GM19328 (cell line): ENCODE measurements around the gene CACNA1S.

Experiments
- ATAC-seq: cut with Tn5 transposase; IDR thresholded peaks from one replicate; pipeline ENCODE4 v1.9.1; 2021; ENCODE audit warnings: mild to moderate bottlenecking, moderate library complexity; ENCODE audit not compliant: unreplicated experiment

The CACNA1S gene

DNA sequence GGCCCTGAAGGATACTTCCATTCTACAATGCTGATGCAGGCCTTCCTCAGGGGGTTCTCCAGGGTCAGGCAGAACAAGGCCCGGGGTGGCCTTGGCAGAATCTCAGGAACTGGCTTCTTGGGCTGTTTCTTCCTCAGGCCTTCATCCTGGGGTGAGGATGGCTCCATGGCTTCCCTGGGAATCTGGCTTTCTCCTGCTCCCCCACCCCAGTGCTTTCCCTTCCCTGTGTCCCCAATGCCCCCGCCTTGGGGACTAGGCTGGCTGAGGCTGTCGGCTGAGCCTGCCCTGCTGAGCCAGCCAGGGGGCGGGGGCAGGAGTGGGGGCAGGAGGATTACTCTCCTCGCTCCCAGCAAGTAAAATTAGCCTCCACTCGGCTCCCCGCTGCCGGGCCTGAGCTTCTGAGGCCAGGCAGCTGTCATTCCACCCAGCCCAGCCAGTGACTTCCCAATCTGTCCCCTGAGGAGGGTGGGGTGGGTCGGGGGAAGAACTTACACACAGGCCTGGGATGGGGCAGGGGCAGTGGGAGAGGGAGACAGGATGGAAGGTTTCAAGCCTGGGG, at the start of gene CACNA1S:
TSS of gene CACNA1S (minus strand) at position 254 of the 559 bp plus-strand sequence. CDS start at position 167, 87 bp downstream.
- ATAC-seq, result no peak

DNA sequence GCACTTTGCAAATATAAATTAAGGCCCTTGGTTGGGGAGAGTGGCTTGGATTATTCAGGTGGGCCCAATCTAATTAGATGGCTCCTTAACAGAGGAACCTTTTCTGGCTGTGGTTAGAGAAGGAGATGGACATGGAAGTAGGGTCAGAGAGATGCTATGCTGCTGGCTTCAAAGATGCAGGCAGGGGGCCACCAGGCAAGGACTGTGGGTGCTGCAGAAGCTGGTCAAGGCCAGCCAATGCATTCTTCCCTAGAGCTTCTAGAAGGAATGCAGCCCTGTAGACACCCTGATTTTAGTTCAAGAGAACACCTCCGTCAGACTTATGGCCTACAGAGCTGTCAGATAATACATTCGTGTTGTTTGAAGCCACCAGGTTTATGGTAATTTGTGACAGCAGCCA, 45.7 kb upstream of the CACNA1S start:
- ATAC-seq, result no peak

DNA sequence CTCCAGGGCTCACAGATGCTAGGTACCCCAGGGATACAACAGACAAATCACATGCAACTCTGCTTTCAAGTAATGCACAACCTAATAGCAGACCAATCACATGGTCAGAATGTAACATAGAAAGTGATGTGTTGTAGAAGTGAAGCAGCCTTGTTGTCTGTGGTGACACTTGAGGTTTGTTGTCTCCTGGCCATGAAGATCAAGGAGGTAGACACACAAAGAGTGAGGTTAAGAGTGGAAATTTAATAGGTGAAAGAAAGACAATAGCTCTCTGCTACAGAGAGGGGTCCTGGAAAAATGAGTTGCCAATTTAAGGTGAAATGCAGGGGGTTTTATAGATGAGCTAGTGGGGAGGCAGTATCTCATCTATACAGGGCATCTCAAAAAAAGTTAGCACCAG, 44.6 kb upstream of the CACNA1S start:
- no peak for ATAC-seq

DNA sequence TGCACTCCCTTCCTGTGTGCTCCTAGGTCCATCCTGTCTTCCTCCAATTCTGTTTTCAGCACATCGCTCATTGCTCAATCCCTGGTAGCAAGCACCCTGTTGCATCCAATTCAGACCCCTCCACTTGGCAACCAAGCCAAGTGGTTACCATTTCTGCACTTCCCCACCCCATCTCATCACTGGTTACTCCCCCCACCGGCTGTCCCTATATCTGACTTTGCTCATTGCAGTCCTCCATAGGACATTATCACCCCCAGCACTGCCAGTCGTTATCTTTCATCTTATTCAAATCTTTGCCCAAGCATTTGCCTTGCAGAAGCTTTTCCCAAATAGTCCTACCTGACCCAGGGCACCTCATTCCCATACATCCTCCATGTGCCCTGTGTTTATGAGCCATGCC, 44.1 kb upstream of the CACNA1S start:
- ATAC-seq, result no peak

DNA sequence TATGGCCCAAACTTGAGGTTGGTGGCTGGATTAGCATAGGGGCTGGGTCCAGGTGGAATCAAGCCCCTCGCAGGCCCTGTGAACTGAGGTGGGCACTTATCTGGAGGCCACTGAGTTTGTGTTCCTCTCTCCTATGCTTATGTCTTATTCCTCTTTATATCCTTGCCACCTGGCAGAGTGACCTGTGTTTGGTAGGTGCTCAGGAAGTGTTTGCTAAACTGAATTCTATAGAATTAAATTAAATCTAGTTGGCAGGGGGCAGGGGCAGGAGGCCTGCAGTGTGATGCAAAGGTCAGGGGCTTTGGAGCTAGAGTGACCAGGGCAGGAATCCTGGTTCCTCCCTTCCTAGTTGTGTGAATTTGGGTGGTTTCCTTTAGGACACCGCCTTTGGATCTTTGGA, 43.1 kb upstream of the CACNA1S start:
- ATAC-seq, result no peak

DNA sequence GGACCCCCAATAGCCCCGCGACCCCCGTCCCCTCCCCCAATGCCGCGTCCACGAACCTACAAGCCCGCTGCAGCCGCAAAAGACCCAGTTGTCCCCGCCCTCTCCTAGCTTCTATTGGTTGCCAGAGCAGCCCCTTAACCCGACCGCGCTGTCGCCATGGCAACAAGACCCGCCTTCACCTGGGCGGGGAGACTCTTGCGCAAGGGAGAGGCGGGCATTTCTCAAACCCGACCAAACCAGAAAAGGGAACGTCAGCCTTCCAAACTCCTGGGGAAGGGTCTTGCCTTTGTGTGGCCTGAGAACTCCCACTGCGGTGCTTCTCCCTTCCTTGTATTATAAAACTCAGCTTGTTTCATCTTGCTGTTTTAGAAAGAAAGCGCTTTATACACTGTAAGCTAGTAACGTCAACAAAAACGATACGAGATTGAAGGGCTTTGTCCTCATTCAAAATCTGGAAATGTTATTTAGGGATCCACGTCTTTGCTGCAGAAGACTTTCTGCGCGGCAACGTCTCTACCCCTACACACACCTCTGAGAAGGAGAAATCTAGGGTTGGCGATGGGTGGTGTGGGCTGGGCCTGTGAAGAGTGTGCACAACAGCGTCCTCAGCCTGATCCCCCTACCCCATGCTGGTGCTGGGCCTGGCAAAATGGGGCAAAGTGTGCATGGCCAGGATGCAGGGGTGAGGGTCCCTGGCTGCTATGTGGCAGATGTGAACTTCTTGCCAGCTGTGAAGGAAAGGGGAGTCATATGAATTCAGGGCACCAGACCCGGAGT, 42.4 kb upstream of the CACNA1S start, which contains the start of gene TMEM9:
TSS of gene TMEM9 (minus strand) at position 86 of the 777 bp plus-strand sequence. CDS start 551 bp downstream, outside the sequence.
- peak; percentile 98 for ATAC-seq

DNA sequence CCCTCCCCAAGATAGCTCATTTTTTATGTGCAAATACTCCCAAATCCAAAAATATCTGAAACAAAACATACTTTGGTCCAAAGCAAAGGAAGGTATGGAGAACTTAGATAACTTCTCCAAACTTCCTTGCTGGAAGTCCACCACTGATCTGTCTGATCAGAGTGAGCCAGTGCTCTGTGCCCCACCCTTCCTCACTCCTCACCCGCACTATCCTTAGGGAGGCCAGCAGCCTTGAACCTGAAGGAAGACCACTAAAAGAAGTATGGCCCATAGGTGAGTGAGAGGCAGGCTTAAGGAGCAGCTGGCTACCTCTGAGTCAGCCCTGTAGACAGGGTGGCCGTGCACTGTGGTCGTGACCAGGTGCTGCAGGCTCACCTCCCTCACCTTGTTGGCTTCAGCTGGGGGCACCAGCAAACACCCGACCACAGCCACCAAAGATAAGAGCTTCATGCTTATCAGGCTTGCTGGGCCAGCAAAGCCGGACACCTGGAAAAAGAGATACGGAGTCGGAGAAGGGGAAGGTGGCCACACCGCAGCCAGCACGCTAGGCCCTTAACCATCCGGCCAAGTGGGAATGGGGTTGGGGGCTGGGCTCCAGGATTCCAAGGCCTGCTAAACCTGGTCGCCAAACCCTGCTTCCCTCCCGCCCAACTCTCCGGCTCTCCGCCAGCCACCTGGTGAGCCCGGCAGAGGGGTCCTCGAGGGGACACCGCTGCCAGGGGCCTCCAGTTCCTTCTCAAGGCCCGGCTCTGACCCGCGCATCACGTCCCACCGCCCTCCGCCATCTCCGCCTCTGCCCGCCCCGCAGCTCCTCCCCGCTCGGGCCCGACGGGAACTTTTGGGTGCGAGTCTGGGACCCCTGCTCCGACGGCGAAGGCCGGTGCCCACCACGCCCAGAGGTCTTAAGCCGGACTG, 41.5 kb upstream of the CACNA1S start:
- ATAC-seq, result peak; percentile 73

DNA sequence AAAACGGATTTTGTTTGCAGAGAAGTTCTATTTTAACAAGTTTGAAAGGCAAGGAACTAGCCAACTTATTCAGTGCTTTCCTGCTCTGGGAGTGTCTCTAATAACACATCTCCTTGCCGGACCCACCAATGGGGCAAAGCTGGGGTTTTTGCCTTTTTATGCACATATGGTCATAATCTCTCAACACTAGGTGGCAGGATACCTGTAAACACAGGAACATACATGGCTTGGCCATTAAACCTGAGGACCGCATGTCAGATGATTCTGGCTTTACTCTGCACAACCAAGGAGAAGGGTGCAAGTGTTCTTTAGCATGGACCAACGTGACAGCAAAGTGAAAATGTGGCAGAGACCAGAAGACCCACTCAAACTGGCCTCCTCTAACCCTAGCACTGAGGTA, 37.2 kb upstream of the CACNA1S start:
- ATAC-seq, result no peak

DNA sequence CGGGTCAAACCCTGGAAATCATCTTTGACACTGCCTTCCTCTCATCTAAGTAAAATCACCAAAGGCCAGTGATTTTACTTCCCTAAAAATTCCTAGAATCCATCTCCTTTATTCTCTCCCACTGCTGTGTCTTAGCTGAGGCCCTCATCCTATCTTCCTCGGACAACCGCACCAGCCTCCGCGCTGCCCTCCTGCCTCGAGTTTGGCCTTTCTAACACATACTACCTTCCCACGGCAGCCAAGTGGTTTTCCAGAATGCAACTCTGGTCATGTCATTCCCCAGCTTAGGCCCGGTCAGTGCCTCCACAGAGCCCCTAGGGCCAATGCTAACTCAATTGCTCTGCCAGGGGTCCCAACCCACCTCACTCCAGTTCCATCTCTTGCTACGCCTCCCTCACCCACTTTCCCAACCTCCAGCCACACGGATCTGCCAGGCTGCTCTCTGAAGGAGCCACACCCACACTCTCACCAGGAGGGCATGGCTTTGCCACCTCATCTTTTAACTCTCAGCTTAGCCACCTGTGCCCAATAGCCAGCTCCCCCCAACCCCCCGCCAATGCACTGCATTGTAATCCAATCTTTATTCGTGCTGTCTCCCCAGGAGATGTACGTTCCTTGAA, 35.3 kb upstream of the CACNA1S start:
- ATAC-seq, result no peak

DNA sequence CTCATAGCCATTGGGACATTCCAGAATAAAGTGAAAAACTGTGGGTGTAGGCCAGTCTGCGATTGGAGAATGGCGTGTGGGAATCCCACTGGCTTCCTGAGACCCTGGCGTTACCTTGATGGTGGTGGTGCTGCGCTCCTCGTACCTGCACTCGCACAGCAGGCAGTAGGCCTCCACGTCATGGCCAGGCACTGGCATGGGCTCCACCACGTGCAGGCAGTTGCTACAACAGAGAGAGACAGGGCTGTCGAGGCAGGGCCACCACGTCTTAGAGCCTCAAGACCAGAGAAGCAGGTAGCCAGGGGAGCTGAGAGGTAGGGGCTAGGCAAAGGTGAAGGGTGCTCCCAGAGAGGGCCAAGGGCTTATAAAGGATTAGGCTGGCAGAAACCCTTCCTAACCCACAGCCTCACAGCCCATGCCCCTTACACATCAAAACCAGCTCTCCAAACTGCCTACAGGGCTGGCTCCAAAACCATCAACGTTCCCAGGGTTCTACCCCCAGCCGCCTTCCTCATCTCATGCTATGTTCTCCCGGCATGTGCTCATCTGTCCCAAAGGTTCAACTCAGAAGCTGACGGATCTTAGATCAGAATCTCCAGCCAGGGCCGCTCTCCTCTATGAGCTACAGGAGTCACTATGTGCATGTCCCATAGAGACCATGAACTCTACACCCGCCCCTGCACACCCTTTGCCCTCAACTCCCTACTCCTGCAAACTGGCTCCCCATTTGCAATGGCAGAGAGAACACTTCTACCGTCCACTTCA, 34.6 kb upstream of the CACNA1S start:
- ATAC-seq, result no peak

DNA sequence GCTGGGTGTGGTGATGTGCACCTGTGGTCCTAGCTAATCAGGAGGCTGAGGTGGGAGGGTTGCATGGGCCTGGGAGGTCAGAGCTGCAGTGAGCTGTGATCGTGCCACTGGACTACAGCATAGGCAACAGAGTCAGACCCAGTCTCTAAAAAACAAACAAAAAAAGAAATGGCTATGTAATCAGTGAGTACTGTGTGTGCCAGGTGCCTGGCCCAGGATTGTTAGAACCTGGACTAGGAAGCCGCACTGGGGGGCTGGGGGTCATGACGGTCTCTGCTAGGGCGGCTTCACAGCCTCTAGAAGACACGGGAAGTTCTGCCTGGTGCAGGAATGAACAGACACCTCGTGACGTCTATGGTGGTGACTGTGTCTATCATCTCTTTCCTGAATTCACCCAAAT, 33.6 kb upstream of the CACNA1S start:
- no peak for ATAC-seq

DNA sequence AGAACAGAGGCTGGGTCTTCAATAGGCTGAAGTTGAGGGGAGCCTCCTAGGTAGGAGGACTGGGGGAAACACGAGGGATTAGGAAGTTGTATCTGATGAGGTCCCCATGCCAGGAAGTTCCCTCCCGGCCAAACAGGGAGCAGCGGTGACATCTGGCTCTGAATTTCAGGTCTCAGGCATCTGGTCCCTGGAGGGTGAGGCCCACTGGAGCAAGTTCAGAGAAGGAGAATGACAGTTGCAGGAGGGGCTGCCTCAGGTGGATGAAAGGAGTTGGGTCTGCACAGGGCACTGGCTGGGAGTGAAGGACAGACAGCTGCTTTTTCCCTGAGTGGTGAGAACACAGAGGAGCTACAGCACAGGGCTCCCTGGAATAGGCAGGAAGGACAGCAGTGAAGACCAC, 32.9 kb upstream of the CACNA1S start:
- no peak for ATAC-seq

DNA sequence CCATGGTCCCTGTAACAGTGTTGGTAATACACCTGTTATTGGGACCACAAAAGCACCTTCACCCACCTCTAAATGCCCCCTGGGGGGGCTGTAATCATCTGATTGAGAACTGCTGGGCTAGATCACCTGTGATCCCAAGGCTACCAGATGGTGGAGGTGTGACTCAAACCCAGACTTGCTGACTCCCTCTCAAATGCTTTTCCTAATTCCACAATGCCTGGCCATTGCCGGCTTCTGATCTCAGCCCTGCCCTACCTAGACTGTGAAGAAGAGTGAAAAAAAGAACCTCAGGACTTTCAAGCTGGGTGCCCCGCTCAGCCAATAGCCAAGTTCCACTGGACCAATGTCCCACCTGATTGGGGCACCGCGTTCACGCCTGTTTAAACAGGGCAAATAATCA, 32.5 kb upstream of the CACNA1S start:
- ATAC-seq, result no peak

DNA sequence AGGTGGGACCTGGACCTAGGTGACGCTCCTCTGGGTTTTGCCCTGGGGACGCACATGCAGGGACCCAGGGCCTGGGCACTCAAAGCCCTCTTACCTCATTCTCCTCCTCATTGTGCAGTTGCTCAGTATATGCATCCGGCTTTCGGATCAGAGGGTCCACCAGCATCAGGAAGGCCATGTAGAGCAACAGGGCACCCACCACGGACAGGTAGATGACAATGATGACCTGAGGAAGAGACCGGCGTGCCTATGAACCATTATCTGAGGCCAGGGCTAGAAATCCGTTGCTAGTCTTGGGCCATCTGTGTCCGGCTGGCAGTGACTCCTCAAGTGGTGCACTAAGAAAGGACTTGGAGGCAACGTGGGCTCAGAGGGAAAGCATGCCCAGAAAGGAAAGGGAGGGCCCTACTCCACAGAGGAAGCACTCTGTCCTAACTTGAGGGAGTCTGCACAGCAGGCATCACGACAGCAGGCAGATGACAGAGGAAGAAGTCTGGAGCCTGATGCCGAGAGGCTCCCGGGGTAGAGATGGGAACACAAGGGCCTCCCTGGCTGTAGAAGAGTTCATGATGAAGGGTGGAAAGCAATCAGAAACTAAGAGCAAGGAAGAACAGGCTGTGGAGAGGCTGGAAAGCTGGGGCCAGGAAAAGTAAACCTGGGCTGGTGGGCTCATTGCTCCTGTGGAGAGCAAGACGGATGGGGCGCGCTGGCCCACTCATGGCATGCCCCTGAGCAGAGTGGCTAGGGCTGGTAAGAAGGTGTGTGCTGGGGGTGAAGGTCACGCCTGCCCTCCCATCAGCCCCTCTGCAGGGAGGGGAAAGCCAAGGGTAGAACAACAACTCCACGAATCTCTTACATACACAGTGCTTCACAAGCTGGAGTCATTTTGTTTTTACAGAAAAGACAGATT, 31.8 kb upstream of the CACNA1S start:
- ATAC-seq, result no peak

DNA sequence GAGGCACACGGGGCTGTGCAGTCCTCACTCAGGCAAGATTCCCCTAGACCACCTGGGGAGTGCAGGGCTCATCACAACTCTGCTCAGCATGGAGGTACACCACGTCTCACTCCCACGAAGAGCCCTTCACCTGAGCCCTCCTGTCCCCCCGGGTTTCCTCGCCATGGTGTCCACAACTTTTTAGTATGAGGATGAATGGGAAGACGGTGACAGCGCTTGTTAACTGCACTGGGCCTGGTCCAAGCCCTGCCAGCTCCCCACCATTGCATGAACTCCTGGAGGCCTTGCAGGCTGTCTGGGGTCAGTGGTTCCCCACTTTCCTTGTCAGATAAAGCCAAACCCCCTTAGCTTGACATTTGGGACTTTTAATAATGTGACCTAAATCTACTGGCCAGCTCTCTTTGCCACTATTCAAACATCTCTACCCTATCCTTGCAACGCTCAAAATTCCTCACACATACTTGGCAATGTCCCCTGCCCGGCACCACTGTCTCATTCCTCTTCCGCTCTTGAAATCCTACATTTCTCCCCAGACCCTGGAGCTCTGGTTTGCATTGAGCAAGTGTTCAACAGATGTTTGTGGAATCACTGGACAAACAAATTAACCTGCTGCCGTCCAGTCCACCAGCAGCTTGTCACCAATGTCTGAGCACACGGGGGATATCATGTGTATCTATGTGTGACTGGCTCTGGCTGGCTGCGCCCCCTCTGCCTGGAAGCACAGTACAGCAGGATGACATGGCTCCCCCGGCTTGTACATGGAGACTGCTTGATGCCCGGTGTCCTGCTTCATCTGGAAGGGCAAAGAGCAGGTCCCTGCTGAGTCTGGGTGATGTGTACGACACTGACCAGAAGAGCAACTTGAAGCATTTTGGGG, 30.9 kb upstream of the CACNA1S start:
- no peak for ATAC-seq

DNA sequence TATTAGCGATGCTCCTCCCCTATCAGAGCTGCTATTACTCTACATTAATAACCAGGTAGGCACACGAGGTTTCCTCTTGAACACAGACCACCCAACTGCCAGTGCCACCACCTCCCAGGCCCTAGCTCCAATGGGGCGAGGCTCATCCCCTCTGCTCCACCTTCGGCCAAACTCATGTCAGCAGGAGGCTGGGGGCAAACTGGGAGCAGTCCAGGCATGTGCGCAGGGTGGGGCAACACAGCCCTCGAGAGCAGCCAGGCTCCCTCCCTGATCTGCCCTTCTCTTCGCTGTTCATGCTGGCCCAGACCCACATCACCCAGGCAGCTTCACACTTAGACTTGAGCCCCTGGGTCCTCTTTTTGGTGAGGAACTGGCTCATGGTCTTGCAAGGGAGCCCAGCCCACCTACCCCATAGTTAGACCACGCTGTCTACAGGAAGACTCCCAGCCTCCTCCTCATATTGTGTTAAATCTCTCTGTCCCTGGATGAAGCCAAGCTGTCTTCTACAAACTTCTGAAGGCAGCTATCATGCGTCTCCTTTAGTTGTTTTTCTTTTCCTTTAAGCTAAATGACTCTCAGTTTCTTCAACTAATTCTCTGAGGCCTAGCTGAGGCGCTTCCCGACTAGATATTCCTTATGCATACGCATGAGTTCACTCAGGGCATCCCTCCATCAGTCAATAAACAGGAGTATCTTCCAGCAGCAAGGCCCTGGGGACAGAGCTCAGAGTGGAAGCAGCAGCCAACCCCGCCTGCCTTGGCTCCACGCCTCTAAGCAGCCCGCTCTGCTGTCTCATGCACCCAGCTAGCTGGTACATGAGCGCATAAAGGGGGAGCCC, 30.0 kb upstream of the CACNA1S start:
- no peak for ATAC-seq

DNA sequence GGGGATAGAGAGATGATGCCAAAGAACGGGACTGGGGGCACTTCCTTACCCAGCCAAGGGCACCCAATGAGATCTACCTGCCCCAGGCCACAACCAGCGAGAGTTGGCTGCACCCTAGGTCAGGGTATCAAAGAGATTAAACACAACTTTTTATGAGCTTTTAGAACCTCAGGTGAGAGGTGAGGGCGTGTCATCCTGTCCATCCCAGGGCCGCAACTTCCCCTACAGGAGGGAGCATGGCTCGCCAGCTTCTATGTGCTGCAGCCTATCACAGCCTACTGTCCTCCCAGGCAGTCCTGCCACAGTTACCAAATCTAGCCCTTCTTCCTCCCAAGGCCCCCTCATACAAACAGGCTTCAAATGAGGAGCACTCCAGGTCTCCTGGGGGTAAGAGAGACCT, 29.2 kb upstream of the CACNA1S start:
- no peak for ATAC-seq

DNA sequence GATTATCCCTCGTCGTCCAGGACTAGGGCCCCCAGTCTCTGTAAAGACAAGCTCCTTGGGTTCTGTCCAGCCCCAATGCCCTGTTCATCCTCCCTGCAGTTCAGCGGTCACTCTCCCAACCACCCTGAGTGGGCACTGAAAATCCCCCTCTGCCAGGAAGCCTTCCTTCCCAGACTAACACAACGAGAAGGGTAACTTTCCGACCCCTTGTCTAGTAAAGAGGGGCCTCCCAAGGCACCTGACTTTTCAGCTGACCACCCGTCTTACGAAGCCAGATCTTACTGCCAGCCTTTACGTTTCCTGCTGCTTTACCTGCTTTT, 28.7 kb upstream of the CACNA1S start:
- ATAC-seq, result no peak
